ENCODE data around the gene SNN. TPM values are rescaled to one million over a fixed set of nuclear protein-coding genes. Genes with fewer than 3 reads are reported as not detected.

Gene SNN
- polyA plus RNA-seq, 1 donor from 2014 or later, result 176 TPM

- no peaks in the 10 kb centered on the region for H3K9me3 ChIP-seq (ENCODE audit: low read length)
- H4K20me1 ChIP-seq (ENCODE audit: insufficient read depth), result no peaks in the 10 kb centered on the region
- no peaks in the 10 kb centered on the region for H3K79me2 ChIP-seq (replicated peaks; ENCODE audit: insufficient read depth, low read length)
- no peak overlapping the region for H3K4me2 ChIP-seq (ENCODE audit: low read length)
- no peaks in the 10 kb centered on the region for H3K27me3 ChIP-seq (ENCODE audit: insufficient read depth, low read depth, low read length)
- no peaks in the 10 kb centered on the region for H3F3A ChIP-seq (ENCODE audit: insufficient read depth, low read length, poor library complexity, severe bottlenecking)
- no peak overlapping the region for H2AFZ ChIP-seq (ENCODE audit: low read depth, low read length)
- no peak overlapping the region for H3K27ac ChIP-seq (ENCODE audit: low read length)
- no peaks in the 10 kb centered on the region for H3K36me3 ChIP-seq (ENCODE audit: insufficient read depth, low read length)
- H3K9ac ChIP-seq (ENCODE audit: low read length), result no peak overlapping the region
- no peaks in the 10 kb centered on the region for H3K9me2 ChIP-seq (ENCODE audit: insufficient read depth, low read length)
- TF ChIP-seq POLR2AphosphoS5 (IDR thresholded peaks at IDR 0.05), result no peak
- TF ChIP-seq MXI1 (conservative IDR thresholded peaks at IDR 0.05; ENCODE audit: poor library complexity, severe bottlenecking), result no peak
- no peak for TF ChIP-seq RAD21 (conservative IDR thresholded peaks at IDR 0.05)
- no peak for TF ChIP-seq TAF1 (IDR thresholded peaks at IDR 0.05; ENCODE audit: low read depth)
- TF ChIP-seq, protein P1, sequence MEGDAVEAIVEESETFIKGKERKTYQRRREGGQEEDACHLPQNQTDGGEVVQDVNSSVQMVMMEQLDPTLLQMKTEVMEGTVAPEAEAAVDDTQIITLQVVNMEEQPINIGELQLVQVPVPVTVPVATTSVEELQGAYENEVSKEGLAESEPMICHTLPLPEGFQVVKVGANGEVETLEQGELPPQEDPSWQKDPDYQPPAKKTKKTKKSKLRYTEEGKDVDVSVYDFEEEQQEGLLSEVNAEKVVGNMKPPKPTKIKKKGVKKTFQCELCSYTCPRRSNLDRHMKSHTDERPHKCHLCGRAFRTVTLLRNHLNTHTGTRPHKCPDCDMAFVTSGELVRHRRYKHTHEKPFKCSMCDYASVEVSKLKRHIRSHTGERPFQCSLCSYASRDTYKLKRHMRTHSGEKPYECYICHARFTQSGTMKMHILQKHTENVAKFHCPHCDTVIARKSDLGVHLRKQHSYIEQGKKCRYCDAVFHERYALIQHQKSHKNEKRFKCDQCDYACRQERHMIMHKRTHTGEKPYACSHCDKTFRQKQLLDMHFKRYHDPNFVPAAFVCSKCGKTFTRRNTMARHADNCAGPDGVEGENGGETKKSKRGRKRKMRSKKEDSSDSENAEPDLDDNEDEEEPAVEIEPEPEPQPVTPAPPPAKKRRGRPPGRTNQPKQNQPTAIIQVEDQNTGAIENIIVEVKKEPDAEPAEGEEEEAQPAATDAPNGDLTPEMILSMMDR (IDR thresholded peaks at IDR 0.05; ENCODE audit: poor library complexity, severe bottlenecking), result no peak
- no peak for TF ChIP-seq EP300 (conservative IDR thresholded peaks at IDR 0.05; ENCODE audit: poor library complexity, severe bottlenecking)
- no peak for TF ChIP-seq SMC3 (conservative IDR thresholded peaks at IDR 0.05; ENCODE audit: poor library complexity)
- H3K4me3 ChIP-seq (ENCODE audit: low read length), result no peak overlapping the region
Measured at GRCh38 chr16:11707679-11708197, 39.5 kb downstream of the SNN start.

GRCh38 chr16:11708421-11708820, 40.2 kb downstream of the SNN start:
- Histone ChIP-seq H3K79me2 (replicated peaks; ENCODE audit: insufficient read depth, low read length) (no peaks in the 10 kb centered on the region), H4K20me1 (ENCODE audit: insufficient read depth) (no peaks in the 10 kb centered on the region), H3K9me3 (ENCODE audit: low read length) (no peaks in the 10 kb centered on the region), H3K4me2 (ENCODE audit: low read length) (no peak overlapping the region), H3K4me3 (ENCODE audit: low read length) (no peak overlapping the region), H3K27ac (ENCODE audit: low read length) (no peak overlapping the region), H2AFZ (ENCODE audit: low read depth, low read length) (no peak overlapping the region), H3K36me3 (ENCODE audit: insufficient read depth, low read length) (no peaks in the 10 kb centered on the region), H3F3A (ENCODE audit: insufficient read depth, low read length, poor library complexity, severe bottlenecking) (no peaks in the 10 kb centered on the region), H3K9me2 (ENCODE audit: insufficient read depth, low read length) (no peaks in the 10 kb centered on the region), H3K9ac (ENCODE audit: low read length) (no peak overlapping the region), H3K27me3 (ENCODE audit: insufficient read depth, low read depth, low read length) (no peaks in the 10 kb centered on the region)
- TF ChIP-seq TAF1 (IDR thresholded peaks at IDR 0.05; ENCODE audit: low read depth) (no peak), POLR2AphosphoS5 (IDR thresholded peaks at IDR 0.05) (no peak), MXI1 (conservative IDR thresholded peaks at IDR 0.05; ENCODE audit: poor library complexity, severe bottlenecking) (no peak), RAD21 (conservative IDR thresholded peaks at IDR 0.05) (no peak)

- Histone ChIP-seq H3K27me3 (ENCODE audit: insufficient read depth, low read depth, low read length) (no peaks in the 10 kb centered on the region), H3K9me2 (ENCODE audit: insufficient read depth, low read length) (no peaks in the 10 kb centered on the region), H2AFZ (ENCODE audit: low read depth, low read length) (no peak overlapping the region), H3K9ac (ENCODE audit: low read length) (no peak overlapping the region), H3K9me3 (ENCODE audit: low read length) (no peaks in the 10 kb centered on the region), H3F3A (ENCODE audit: insufficient read depth, low read length, poor library complexity, severe bottlenecking) (no peaks in the 10 kb centered on the region), H3K27ac (ENCODE audit: low read length) (no peak overlapping the region), H4K20me1 (ENCODE audit: insufficient read depth) (no peaks in the 10 kb centered on the region), H3K4me3 (ENCODE audit: low read length) (no peak overlapping the region), H3K36me3 (ENCODE audit: insufficient read depth, low read length) (no peaks in the 10 kb centered on the region), H3K4me2 (ENCODE audit: low read length) (no peak overlapping the region), H3K79me2 (replicated peaks; ENCODE audit: insufficient read depth, low read length) (no peaks in the 10 kb centered on the region)
- TF ChIP-seq SMC3 (conservative IDR thresholded peaks at IDR 0.05; ENCODE audit: poor library complexity) (no peak), POLR2AphosphoS5 (IDR thresholded peaks at IDR 0.05) (no peak), EP300 (conservative IDR thresholded peaks at IDR 0.05; ENCODE audit: poor library complexity, severe bottlenecking) (no peak), RAD21 (conservative IDR thresholded peaks at IDR 0.05) (no peak), MXI1 (conservative IDR thresholded peaks at IDR 0.05; ENCODE audit: poor library complexity, severe bottlenecking) (no peak), EZH2 (IDR thresholded peaks at IDR 0.05; ENCODE audit: borderline replicate concordance, insufficient read depth, low read length, poor library complexity, severe bottlenecking) (no peak), REST (IDR thresholded peaks at IDR 0.05; ENCODE audit: borderline replicate concordance) (no peak), TAF1 (IDR thresholded peaks at IDR 0.05; ENCODE audit: low read depth) (no peak)
- TF ChIP-seq, protein P1 (IDR thresholded peaks at IDR 0.05; ENCODE audit: poor library complexity, severe bottlenecking), result no peak
Measured at GRCh38 chr16:11711662-11712061, 43.4 kb downstream of the SNN start.

Measured in neural cell (in vitro differentiated cells).